Stomach (tissue), 9 donors: ENCODE measurements around the gene SHANK1. TPM values are rescaled to one million over a fixed set of nuclear protein-coding genes. Genes with fewer than 3 reads are reported as not detected.

Experiments used
- DNase-seq, 2 donors: peaks; one replicate each; pipeline versions ENCODE4 v3.0.0 to v3.0.0-alpha.2; 2013 to 2019
- H3K27ac ChIP-seq, 5 donors: fragments of 200-600 bp in 4 of 5; sonication (generic) in 4 of 5; one replicate each; pipeline ENCODE4 v1.5.1; 2013 to 2019; ENCODE audit warnings: mild to moderate bottlenecking in 1 of 5, moderate library complexity in 1 of 5
- H3K27me3 ChIP-seq, 3 donors: fragments of 200-600 bp; sonication (generic); one replicate each; pipeline ENCODE4 v1.5.1; 2017 to 2019; ENCODE audit warnings: mixed run types in 1 of 3
- H3K36me3 ChIP-seq, 4 donors: fragments of 200-600 bp; sonication (generic); 1 replicate in 3 of 4; 2 replicates in 1 of 4; pipeline ENCODE4 v1.5.1; 2016 to 2019
- H3K4me1 ChIP-seq, 4 donors: fragments of 200-600 bp; sonication (generic); one replicate each; pipeline ENCODE4 v1.5.1; 2016 to 2019
- H3K4me3 ChIP-seq, 4 donors: fragments of 200-600 bp; sonication (generic) in 3 of 4; one replicate each; pipeline ENCODE4 v1.5.1; 2016 to 2019; ENCODE audit warnings: mild to moderate bottlenecking in 1 of 4
- H3K9me3 ChIP-seq, 4 donors: fragments of 200-600 bp; sonication (generic); one replicate each; pipeline ENCODE4 v1.5.1; 2016 to 2019
- CTCF ChIP-seq, 7 experiments: fragments of 450-650 bp in 4 of 7; fragments of 200-600 bp in 3 of 7; sonication (generic) in 3 of 7; IDR thresholded peaks; one replicate each; pipeline ENCODE4 v1.5.1; 2016 to 2019; ENCODE audit warnings: antibody characterized with exemption in 7 of 7, control low read depth in 2 of 7, mild to moderate bottlenecking in 1 of 7
- EP300 ChIP-seq: sonication (generic); formaldehyde crosslinking; IDR thresholded peaks from one replicate; pipeline ENCODE4 v1.6.1; 2017; ENCODE audit warnings: antibody characterized with exemption
- POLR2A ChIP-seq, 4 donors: fragments of 450-650 bp; IDR thresholded peaks; one replicate each; pipeline ENCODE4 v1.6.1; 2016; ENCODE audit warnings: antibody characterized with exemption in 4 of 4, control low read depth in 2 of 4, mild to moderate bottlenecking in 1 of 4, moderate library complexity in 1 of 4
- POLR2AphosphoS5 ChIP-seq, 3 donors: sonication (generic); formaldehyde crosslinking; IDR thresholded peaks; one replicate each; pipeline ENCODE4 v1.6.1; 2016; ENCODE audit warnings: antibody characterized with exemption in 3 of 3
- WGBS, 5 donors: extraction: QIAGEN DNeasy Blood & Tissue Kit in 3 of 5; methylation state at CpG; one replicate each; pipeline versions ENCODE4 v1.1.5 to v1.1.7; 2013 to 2018; 5-methylcytosine and 5-hydroxymethylcytosine counted together
- intact Hi-C: fragments of 100-400 bp; cut with DNase I; formaldehyde crosslinking; loops from one replicate; pipeline ENCODE4 v1.15.1; 2023; ENCODE audit warnings: low total_unique reads
- polyA plus RNA-seq, 3 donors: library from polyadenylated mRNA; stranded (reverse); fragments of 200-250 nt; gene quantifications; one replicate each; pipeline ENCODE4 v1.2.3, GENCODE V29; 2013
- total RNA-seq, 5 donors: library from RNA; depleted of rRNA; stranded (reverse); fragments of >200 nt; gene quantifications; one replicate each; pipeline versions ENCODE4 v1.1.0 to v1.2.3, GENCODE V29; 2014 to 2016
- donor health status: healthy with polysubstance abuse.
- donor health status: Bipolar disorder and iron deficiency.
- donor health status: healthy.

The SHANK1 gene
- total and polyA plus RNA-seq, 8 donors = 0.15 to 1.5 (median 0.67) TPM; not detected in 4

- DNase-seq = no peak
- Histone ChIP-seq H3K4me1 (peaks cover 9 to 27% (median 16%) of the 10 kb centered on the region in 4 donors), H3K9me3 (no peaks in the 10 kb centered on the region), H3K36me3 (no peaks in the 10 kb centered on the region), H3K4me3 (no peak overlapping the region), H3K27me3 (peaks cover 37 to 95% (median 66%) of the 10 kb centered on the region in 3 donors), H3K27ac (no peak overlapping the region)
- TF ChIP-seq CTCF (IDR thresholded peaks at IDR 0.05) = no peak
- TF ChIP-seq POLR2AphosphoS5 (IDR thresholded peaks at IDR 0.05) = no peak
- no peak for TF ChIP-seq POLR2A (IDR thresholded peaks at IDR 0.05)
- TF ChIP-seq EP300 = no peak
- intact Hi-C loops = no loop called here
- WGBS, 5 donors = 15 to 30% (median 17%) methylated on average over 7 to 47 of the region's 47 CpGs
Measured at GRCh38 chr19:50666346-50667176, 53.0 kb downstream of the SHANK1 start.

GRCh38 chr19:50664204-50664603, 55.4 kb downstream of the SHANK1 start:
- Histone ChIP-seq H3K4me3 (no peak overlapping the region), H3K36me3 (no peaks in the 10 kb centered on the region), H3K27ac (no peak overlapping the region), H3K4me1 (peaks cover 9 to 30% (median 19%) of the 10 kb centered on the region in 4 donors), H3K27me3 (peaks cover 36 to 95% (median 66%) of the 10 kb centered on the region in 3 donors), H3K9me3 (peaks cover 0 to 2% (median under 1%) of the 10 kb centered on the region in 4 donors)
- intact Hi-C loops = no loop called here
- TF ChIP-seq CTCF (IDR thresholded peaks at IDR 0.05) (no peak), POLR2A (IDR thresholded peaks at IDR 0.05) (no peak), EP300 (no peak), POLR2AphosphoS5 (IDR thresholded peaks at IDR 0.05) (no peak)
- DNase-seq = no peak
- WGBS, 5 donors = 82 to 89% (median 85%) methylated on average over 6 of the region's 6 CpGs

- DNase-seq = no peak
- TF ChIP-seq POLR2AphosphoS5 (IDR thresholded peaks at IDR 0.05) (no peak), EP300 (no peak), POLR2A (IDR thresholded peaks at IDR 0.05) (no peak), CTCF (IDR thresholded peaks at IDR 0.05) (no peak)
- WGBS, 5 donors = 67 to 92% (median 89%) methylated on average over 1 of the region's 1 CpG
- Histone ChIP-seq H3K27ac (no peak overlapping the region), H3K4me3 (no peak overlapping the region), H3K27me3 (peaks cover 31 to 95% (median 66%) of the 10 kb centered on the region in 3 donors), H3K4me1 (peaks cover 14 to 36% (median 26%) of the 10 kb centered on the region in 4 donors), H3K36me3 (no peaks in the 10 kb centered on the region), H3K9me3 (peaks cover 0 to 9% (median 5%) of the 10 kb centered on the region in 4 donors)
- intact Hi-C loops = no loop called here
Measured at GRCh38 chr19:50663482-50663790, 56.2 kb downstream of the SHANK1 start.

- Histone ChIP-seq H3K36me3 (no peaks in the 10 kb centered on the region), H3K4me1 (peaks cover 17 to 36% (median 26%) of the 10 kb centered on the region in 4 donors), H3K27ac (no peak overlapping the region), H3K4me3 (no peak overlapping the region), H3K27me3 (peaks cover 25 to 95% (median 66%) of the 10 kb centered on the region in 3 donors), H3K9me3 (peaks cover 0 to 15% (median 11%) of the 10 kb centered on the region in 4 donors)
- intact Hi-C loops = no loop called here
- WGBS, 5 donors = 53 to 60% (median 58%) methylated on average over 16 of the region's 16 CpGs
- TF ChIP-seq CTCF (IDR thresholded peaks at IDR 0.05) (no peak), EP300 (no peak), POLR2A (IDR thresholded peaks at IDR 0.05) (no peak), POLR2AphosphoS5 (IDR thresholded peaks at IDR 0.05) (no peak)
- DNase-seq = no peak
Measured at GRCh38 chr19:50662651-50663481, 56.7 kb downstream of the SHANK1 start.
